NCI-H2227 (cell line): ENCODE results near the gene METTL27.
A peak's percentile ranks its signal among the peaks of the same experiment; 100 is the strongest.
"Not testable (repeated sequence)": the region's sequence is repeated elsewhere in the genome, so short reads cannot be mapped to it uniquely, and the experiment has no call there.

Source experiments
- DNase-seq: peaks from one replicate; lab custom pipeline; 2025; ENCODE audit not compliant: unreplicated experiment; lab: John Stamatoyannopoulos, UW

METTL27 gene

GRCh38 chr7:73842067-73842976 is at the start of gene METTL27:
Gene METTL27 (minus strand): TSS chr7:73842516. CDS start chr7:73842140, 376 bp downstream.
- peak; percentile 96 for DNase-seq

DNA sequence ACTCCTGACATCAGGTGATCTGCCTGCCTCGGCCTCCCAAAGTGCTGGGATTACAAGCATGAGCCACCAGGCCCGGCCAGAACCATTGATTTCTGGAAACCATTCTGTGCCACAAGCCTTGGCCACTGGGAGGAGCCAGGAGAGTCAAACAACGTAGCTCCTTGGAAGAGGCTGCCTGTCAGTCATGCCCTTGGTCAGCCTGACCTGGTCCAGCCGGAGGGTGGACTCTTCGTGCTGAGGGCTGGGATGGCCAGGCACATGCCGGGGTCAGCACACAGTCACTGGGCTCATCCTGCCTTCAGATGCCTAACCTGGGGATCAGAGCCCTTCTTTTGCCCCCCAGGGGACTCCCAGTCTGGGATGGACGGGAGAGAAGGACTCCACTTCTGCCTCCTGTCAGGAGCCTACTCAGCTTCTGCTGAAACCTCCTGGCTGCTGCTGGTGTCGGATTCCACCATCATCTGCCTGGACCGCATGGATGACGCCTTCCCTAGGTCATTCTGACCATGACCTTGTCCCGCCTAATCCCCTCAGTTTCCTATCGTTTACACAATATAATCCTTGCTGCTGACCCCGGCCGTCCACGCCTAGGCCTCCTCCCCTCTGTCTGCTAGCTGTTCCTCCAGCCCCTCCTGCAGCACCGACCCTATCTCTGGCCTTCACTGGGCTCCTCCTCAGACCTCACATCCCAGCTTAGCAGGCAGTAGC is 49.0 kb upstream of the METTL27 start:
- no peak for DNase-seq

- no peak for DNase-seq
These were observed 48.3 kb upstream of the METTL27 start for GRCh38 chr7:73890555-73891147.

DNA sequence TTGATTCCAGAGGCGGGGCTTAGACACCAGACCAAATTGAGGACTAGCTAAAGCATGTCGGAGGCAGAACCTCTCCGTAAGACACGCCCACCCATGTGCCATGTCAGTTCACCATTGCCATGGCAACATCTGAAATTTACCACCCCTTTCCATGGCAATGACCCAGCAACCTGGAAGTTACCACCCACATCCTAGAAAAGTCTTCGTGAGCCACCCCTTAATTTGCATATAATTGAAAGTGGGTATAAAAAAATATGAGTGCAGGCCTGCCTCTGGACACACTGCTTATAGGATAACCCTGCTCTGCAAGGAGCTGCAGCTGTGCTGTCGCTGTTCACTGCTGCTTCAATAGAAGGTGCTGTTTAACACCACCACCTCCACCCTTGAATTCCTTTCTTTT is 46.6 kb upstream of the METTL27 start:
- no peak for DNase-seq

DNA sequence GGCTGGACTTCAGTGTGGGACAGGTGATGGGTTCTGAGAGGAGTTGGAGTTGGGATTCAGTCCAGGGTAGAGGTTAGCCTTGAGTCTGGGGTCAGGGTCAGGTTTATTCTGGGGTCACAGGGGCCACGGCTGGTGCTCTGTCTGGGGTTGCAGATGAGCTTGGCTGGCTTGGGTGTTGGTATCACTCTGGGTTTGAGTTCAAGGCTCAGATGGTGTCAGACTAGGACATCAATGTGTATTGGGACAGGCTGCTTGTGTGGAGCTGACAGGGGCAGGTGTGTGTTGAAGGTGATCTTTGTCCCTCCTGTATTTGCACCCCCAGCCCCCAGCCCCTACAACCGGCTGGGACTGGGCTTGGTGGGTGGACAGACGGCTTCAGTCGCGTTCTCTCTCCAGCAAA is 45.4 kb upstream of the METTL27 start:
- DNase-seq = no peak

- DNase-seq = no peak
These were observed 43.9 kb upstream of the METTL27 start for GRCh38 chr7:73885975-73886798.

DNA sequence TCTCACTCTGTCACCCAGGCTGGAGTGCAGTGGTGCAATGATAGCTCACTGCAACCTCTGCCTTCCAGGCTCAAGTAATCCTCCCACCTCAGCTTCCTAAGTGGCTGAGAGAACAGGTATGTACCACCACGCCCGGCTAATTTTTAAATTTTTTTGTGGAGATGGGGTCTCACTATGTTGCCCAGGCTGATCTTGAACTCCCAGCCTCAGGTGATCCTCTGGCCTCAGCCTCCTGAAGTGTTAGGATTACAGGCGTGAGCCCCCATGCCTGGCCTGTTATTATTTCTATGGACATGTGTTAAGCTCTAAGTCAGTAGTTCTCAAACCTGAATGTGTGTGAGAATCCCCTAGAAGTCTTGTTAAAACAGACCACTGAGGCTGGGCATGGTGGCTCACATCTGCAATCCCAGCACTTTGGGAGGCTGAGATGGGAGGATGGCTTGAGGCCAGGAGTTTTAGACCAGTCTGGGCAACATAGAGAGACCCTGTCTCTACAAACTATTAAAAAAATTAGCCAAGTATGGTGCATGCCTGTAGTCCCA is 43.2 kb upstream of the METTL27 start:
- DNase-seq = no peak

- not testable (repeated sequence) for DNase-seq
These were observed 42.6 kb upstream of the METTL27 start for GRCh38 chr7:73884867-73885422.

DNA sequence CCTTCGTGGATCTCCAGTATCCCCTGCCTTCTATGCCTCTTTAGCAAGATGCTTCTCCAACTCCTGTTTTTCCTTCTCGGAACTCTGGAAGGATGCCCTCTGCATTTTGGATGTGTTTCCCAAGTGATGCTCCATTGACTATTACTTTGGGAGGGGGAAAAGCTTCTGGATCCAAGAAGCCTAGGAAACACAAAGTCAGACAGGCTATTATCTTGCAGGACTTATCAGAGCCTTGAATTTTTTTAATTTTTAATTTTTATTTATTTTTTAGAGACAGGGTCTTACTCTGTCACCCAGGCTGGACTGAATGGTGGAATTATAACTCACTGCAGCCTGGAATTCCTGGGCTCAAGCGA is 39.7 kb upstream of the METTL27 start:
- DNase-seq = no peak

DNA sequence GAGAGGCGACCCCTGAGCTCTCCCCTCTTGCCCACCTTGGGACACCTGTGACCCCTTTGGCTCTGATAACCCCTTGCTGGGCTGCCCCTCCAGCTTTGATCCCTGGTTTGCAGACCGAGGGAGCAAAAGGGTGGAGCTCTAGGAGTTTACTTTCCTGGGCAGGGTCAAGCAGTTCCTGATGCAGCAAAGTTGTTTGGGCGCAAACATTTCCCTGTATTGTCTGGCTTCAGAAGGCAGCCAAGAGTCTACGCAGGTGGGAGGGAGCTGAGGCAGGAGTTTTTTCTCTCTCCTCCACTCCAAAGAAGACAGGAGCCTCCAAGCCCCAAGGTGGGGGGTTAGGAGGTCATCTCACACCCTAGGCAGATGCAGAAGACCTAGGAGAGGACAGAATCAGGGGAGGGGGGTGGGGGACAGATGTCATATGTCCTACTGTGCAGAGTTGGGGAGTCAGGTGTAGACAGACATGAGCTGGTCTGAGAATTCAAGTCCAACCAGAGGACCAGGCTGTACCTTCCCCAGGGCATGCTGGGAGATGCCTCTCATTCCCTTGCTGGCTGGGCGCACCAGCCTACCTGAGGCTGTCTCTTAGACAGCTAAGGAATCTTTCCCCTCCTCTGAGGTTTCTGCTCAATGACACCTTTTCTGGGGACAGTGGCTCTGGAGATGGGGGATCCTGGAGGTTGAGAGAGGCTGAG is 39.2 kb upstream of the METTL27 start:
- DNase-seq = no peak

DNA sequence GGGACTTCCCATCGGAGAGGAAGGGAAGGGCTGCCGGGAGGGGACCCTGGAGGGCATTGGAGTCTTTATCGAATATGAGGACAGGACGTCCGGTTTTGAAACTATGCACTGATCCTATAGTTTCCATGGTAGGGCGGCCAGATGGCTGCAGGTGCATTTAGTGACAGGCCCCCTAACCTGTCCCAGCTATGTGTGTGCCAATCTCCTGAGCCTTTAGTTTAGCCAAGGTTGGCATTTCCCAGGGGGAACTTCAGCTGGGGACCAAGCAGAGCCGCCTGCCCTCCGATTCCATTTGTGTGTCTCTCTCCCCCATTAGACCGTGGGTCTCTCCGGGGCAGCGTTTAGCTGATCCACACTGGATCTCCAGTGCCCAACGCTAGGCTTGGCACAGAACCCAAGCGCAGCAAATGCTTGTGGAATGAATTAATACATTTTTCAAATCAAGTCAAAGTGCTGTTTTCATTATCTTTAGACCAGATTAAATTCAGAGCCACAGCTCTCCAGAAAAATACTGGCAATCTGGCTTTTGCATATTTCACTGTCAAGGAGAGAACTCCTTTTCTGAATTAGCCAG is 38.5 kb upstream of the METTL27 start:
- no peak for DNase-seq

GRCh38 chr7:73879977-73880681 is 37.8 kb upstream of the METTL27 start:
- DNase-seq = no peak

DNA sequence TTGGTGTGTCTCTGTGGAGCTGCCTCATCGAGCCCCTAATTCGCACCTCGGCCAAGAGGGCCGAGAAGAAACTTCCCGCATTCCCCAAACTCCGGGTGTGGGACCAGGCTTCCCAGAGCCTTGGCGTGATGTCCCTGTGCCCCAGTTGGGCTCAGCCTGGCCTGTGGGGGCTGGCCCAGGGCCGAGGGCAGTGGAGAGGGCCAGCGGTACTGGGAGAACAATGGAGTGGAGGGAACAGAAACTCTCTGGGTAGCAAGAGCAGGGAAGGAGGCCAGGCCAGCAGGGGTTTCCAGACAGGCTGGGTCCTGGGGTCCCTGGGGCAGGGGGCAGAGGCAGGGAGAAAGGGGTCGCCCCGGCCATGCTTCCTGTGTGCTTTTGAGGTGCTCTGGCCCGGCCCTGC is 34.7 kb upstream of the METTL27 start:
- no peak for DNase-seq

GRCh38 chr7:73876361-73876760 is 34.0 kb upstream of the METTL27 start:
- DNase-seq = no peak

GRCh38 chr7:73872056-73872908 is 30.0 kb upstream of the METTL27 start:
- DNase-seq = no peak

DNA sequence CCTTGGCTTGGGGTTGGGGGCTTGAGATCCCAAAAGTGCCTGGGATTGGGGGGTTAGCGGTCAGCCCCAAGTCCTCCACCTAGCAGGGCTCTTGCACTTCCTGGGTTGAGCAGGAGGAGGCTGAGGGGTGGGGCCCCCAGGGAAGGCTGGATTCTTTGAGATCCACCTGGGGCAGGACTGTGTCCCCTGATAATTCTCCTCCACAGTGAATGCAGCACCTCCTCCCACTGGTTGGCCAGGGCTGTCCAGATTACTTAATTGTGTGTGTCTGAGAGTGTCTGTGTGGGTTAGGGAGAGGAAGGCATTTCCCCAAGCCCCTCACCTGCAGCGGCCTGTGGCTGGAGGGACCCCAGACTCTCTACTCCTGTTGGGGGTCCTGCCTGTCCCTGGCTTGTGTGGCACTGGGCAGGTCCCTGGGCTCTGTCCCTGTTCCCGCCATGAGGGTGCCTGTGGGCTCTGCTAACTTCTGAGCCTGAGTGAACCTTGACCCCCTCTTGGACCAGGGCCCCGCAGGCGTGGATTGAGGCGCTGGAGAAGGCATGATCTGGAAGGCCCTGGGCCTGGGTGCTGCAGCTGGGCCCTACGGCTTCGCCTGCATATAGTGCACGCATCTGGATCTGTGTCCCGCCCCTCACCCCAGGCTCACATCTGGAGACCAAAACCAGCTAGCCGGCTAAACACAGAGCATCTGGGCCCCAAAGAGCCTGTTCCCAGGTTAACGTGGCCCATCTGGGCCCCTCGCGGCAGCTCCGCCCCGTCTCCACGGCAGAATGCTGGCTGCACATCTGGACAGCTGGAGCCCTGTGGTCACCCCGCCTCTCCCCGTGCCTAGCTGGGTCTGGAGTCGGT is 29.1 kb upstream of the METTL27 start:
- DNase-seq = no peak

DNA sequence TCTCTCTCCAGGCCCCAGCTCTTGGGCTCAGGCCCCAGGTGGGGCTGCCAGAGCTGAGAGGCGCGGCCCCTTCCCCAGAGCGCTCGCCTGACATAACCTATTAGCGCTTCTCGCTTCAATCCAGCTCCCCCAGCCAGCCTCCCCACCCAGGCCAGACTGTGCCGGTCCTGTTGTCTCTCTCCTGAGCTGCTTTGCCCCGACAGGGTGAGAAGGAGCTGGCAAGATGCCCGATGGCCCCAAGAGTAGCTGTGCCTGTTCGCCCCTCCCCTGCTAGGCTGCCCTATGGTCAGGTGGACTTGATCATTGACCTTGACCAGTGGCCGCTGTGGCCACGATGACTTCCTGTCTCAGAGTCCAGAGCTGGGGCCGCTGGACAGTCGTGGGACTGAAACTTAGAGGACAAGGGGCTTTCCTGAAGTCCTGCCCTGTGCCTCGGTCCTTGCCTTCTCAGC is 27.8 kb upstream of the METTL27 start:
- peak; percentile 27 for DNase-seq
